Muscle layer of duodenum (tissue), 2 donors: Measurements from ENCODE around the gene SRP68.

Experiments
- H3K27ac ChIP-seq: one replicate; pipeline ENCODE4 v1.7.0; 2013; ENCODE audit warnings: mild to moderate bottlenecking, low read length
- H3K27me3 ChIP-seq: one replicate; pipeline ENCODE4 v1.7.0; 2013; ENCODE audit warnings: low read depth, mild to moderate bottlenecking, control low read depth, low read length
- H3K36me3 ChIP-seq, 2 donors: one replicate each; pipeline ENCODE4 v1.7.0; 2013; ENCODE audit warnings: low read length in 2 of 2, control low read depth in 1 of 2, mild to moderate bottlenecking in 1 of 2; ENCODE audit not compliant: insufficient read depth in 2 of 2, control insufficient read depth in 1 of 2
- H3K4me1 ChIP-seq, 2 donors: one replicate each; pipeline ENCODE4 v1.7.0; 2013; ENCODE audit warnings: low read length in 2 of 2, mild to moderate bottlenecking in 2 of 2, control low read depth in 1 of 2, moderate library complexity in 1 of 2; ENCODE audit not compliant: insufficient read depth in 2 of 2, control insufficient read depth in 1 of 2
- H3K4me3 ChIP-seq, 2 donors: one replicate each; pipeline ENCODE4 v1.7.0; 2013; ENCODE audit warnings: low read length in 2 of 2, low read depth in 1 of 2, mild to moderate bottlenecking in 1 of 2
- H3K9me3 ChIP-seq, 2 donors: one replicate each; pipeline ENCODE4 v1.7.0; 2013; ENCODE audit warnings: low read length in 2 of 2, control low read depth in 1 of 2, mild to moderate bottlenecking in 1 of 2; ENCODE audit not compliant: control insufficient read depth in 1 of 2
- donor health status: healthy.

Gene SRP68

GRCh38 chr17:76088868-76089576, 16.7 kb upstream of the SRP68 start:
- H3K27me3 ChIP-seq = no peaks in the 10 kb centered on the region
- H3K9me3 ChIP-seq = no peaks in the 10 kb centered on the region
- no peak overlapping the region for H3K4me3 ChIP-seq
- no peak overlapping the region for H3K27ac ChIP-seq
- no peaks in the 10 kb centered on the region for H3K4me1 ChIP-seq
- peaks cover 67 to 97% of the 10 kb centered on the region in 2 donors for H3K36me3 ChIP-seq

GRCh38 chr17:76088041-76088867, 15.9 kb upstream of the SRP68 start:
- Histone ChIP-seq H3K9me3 (no peaks in the 10 kb centered on the region), H3K27ac (no peak overlapping the region), H3K27me3 (no peaks in the 10 kb centered on the region), H3K4me1 (no peaks in the 10 kb centered on the region), H3K36me3 (peaks cover 62 to 97% of the 10 kb centered on the region in 2 donors), H3K4me3 (no peak overlapping the region)

GRCh38 chr17:76087531-76087930, 15.2 kb upstream of the SRP68 start:
- Histone ChIP-seq H3K27me3 (no peaks in the 10 kb centered on the region), H3K4me3 (no peak overlapping the region), H3K4me1 (no peaks in the 10 kb centered on the region), H3K27ac (no peak overlapping the region), H3K9me3 (no peaks in the 10 kb centered on the region), H3K36me3 (peaks cover 62 to 97% of the 10 kb centered on the region in 2 donors)

- Histone ChIP-seq H3K9me3 (no peaks in the 10 kb centered on the region), H3K36me3 (peaks cover 62 to 94% of the 10 kb centered on the region in 2 donors), H3K27me3 (no peaks in the 10 kb centered on the region), H3K27ac (no peak overlapping the region), H3K4me3 (no peak overlapping the region), H3K4me1 (no peaks in the 10 kb centered on the region)
Measured at GRCh38 chr17:76086384-76086783, 14.1 kb upstream of the SRP68 start.

- Histone ChIP-seq H3K9me3 (no peaks in the 10 kb centered on the region), H3K27me3 (no peaks in the 10 kb centered on the region), H3K4me1 (no peaks in the 10 kb centered on the region), H3K4me3 (no peak overlapping the region), H3K27ac (no peak overlapping the region), H3K36me3 (peaks cover 62 to 88% of the 10 kb centered on the region in 2 donors)
Measured at GRCh38 chr17:76085731-76086366, 13.5 kb upstream of the SRP68 start.

GRCh38 chr17:76085066-76085730, 12.9 kb upstream of the SRP68 start:
- Histone ChIP-seq H3K4me1 (peaks cover 0 to 2% of the 10 kb centered on the region in 2 donors), H3K36me3 (peaks cover 59 to 82% of the 10 kb centered on the region in 2 donors), H3K27me3 (no peaks in the 10 kb centered on the region), H3K4me3 (no peak overlapping the region), H3K9me3 (no peaks in the 10 kb centered on the region), H3K27ac (no peak overlapping the region)

GRCh38 chr17:76083536-76084182, 11.3 kb upstream of the SRP68 start:
- Histone ChIP-seq H3K9me3 (no peaks in the 10 kb centered on the region), H3K4me3 (no peak overlapping the region), H3K4me1 (peaks cover 0 to 11% of the 10 kb centered on the region in 2 donors), H3K36me3 (peaks cover 48 to 67% of the 10 kb centered on the region in 2 donors), H3K27ac (no peak overlapping the region), H3K27me3 (peaks cover 13% of the 10 kb centered on the region)

- peaks cover 38 to 56% of the 10 kb centered on the region in 2 donors for H3K36me3 ChIP-seq
- H3K9me3 ChIP-seq = no peaks in the 10 kb centered on the region
- H3K4me3 ChIP-seq = no peak overlapping the region
- H3K27ac ChIP-seq = no peak overlapping the region
- H3K4me1 ChIP-seq = peaks cover 0 to 12% of the 10 kb centered on the region in 2 donors
- peaks cover 21% of the 10 kb centered on the region for H3K27me3 ChIP-seq
Measured at GRCh38 chr17:76082326-76083251, 10.3 kb upstream of the SRP68 start.

- Histone ChIP-seq H3K9me3 (no peaks in the 10 kb centered on the region), H3K4me3 (no peak overlapping the region), H3K27me3 (peaks cover 31% of the 10 kb centered on the region), H3K36me3 (peaks cover 27 to 46% of the 10 kb centered on the region in 2 donors), H3K4me1 (peaks cover 0 to 22% of the 10 kb centered on the region in 2 donors), H3K27ac (no peak overlapping the region)
Measured at GRCh38 chr17:76081295-76082210, 9.2 kb upstream of the SRP68 start.
